CD4-positive, alpha-beta T cell (primary cell): ENCODE measurements around the gene RTL9. TPM values are rescaled to one million over a fixed set of nuclear protein-coding genes. Genes with fewer than 3 reads are reported as not detected.

Experiments used
- ATAC-seq: fragments of 200-7000 bp; cut with Tn5 transposase; one replicate; pipeline ENCODE4 v1.10.0; 2022; ENCODE audit warnings: mild to moderate bottlenecking; ENCODE audit not compliant: poor library complexity
- CTCF ChIA-PET: fragments of 350-600 bp; sonication (Branson Sonifier 250); formaldehyde crosslinking; loops from one replicate; lab custom pipeline; 2021; ENCODE audit warnings: antibody characterized with exemption, inconsistent platforms; lab: Charles Lee
- POLR2A ChIA-PET: fragments of 350-600 bp; sonication (Branson Sonifier 250); formaldehyde crosslinking; loops from one replicate; lab custom pipeline; 2021; ENCODE audit warnings: antibody characterized with exemption, inconsistent platforms; lab: Charles Lee
- DNase-seq, 14 experiments: peaks; one replicate each; pipeline ENCODE4 v3.0.0-alpha.2; 2013 to 2020; ENCODE audit warnings: mixed read lengths in 2 of 14
- H3K27ac ChIP-seq, 2 donors: one replicate each; pipeline versions ENCODE4 v1.5.1 to v1.7.0; 2013; ENCODE audit warnings: low read length in 2 of 2, low read depth in 1 of 2, mild to moderate bottlenecking in 1 of 2
- H3K27me3 ChIP-seq, 2 experiments: 1 replicate in 1 of 2; 2 replicates in 1 of 2; pipeline versions ENCODE4 v1.6.1 to v1.7.0; 2013; ENCODE audit warnings: low read length in 2 of 2, control low read depth in 1 of 2, mild to moderate bottlenecking in 1 of 2, moderate library complexity in 1 of 2; ENCODE audit not compliant: insufficient read depth in 2 of 2, control insufficient read depth in 1 of 2
- H3K36me3 ChIP-seq: one replicate; pipeline ENCODE4 v1.6.1; 2013; ENCODE audit warnings: low read length, control low read depth; ENCODE audit not compliant: insufficient read depth
- H3K4me1 ChIP-seq: one replicate; pipeline ENCODE4 v1.6.1; 2013; ENCODE audit warnings: low read length, control low read depth; ENCODE audit not compliant: insufficient read depth
- H3K4me3 ChIP-seq: one replicate; pipeline ENCODE4 v1.5.1; 2013; ENCODE audit warnings: mild to moderate bottlenecking, low read length, moderate library complexity
- H3K9me3 ChIP-seq, 2 experiments: 1 replicate in 1 of 2; 2 replicates in 1 of 2; pipeline versions ENCODE4 v1.6.1 to v1.7.0; 2013; ENCODE audit warnings: low read length in 2 of 2, mild to moderate bottlenecking in 2 of 2, control low read depth in 1 of 2, moderate library complexity in 1 of 2; ENCODE audit not compliant: control insufficient read depth in 1 of 2, insufficient read depth in 1 of 2
- H3K27ac Mint-ChIP-seq: one replicate; pipeline ENCODE4 v1.8.0; 2020; ENCODE audit warnings: mixed read lengths
- H3K27me3 Mint-ChIP-seq: one replicate; pipeline ENCODE4 v1.8.0; 2021; ENCODE audit warnings: mixed read lengths
- H3K36me3 Mint-ChIP-seq: one replicate; pipeline ENCODE4 v1.8.0; 2021; ENCODE audit warnings: low read depth, mixed read lengths
- H3K4me1 Mint-ChIP-seq: one replicate; pipeline ENCODE4 v1.8.0; 2021; ENCODE audit warnings: low read depth, mixed read lengths
- H3K4me3 Mint-ChIP-seq: one replicate; pipeline ENCODE4 v1.8.0; 2020; ENCODE audit warnings: mild to moderate bottlenecking, mixed read lengths
- H3K9me3 Mint-ChIP-seq: one replicate; pipeline ENCODE4 v1.8.0; 2020; ENCODE audit warnings: mixed read lengths
- CTCF ChIP-seq: fragments of 200-600 bp; IDR thresholded peaks from one replicate; pipeline ENCODE4 v1.8.0; 2022; ENCODE audit warnings: antibody characterized with exemption, mild to moderate bottlenecking
- intact Hi-C, 2 experiments: fragments of 100-400 bp; cut with DNase I in 1 of 2; cut with micrococcal nuclease in 1 of 2; formaldehyde crosslinking; loops; one replicate each; pipeline versions ENCODE4 v1.15.1 to v1.9.0; 2023 to 2025; cut with DNase I, micrococcal nuclease
- total RNA-seq, 174 experiments: library from RNA in 2 of 174; stranded (reverse) in 2 of 174; gene quantifications; one replicate each; pipeline ENCODE4 v1.2.3 and lab custom pipeline; 2021 to 2026

RTL9 gene
- total RNA-seq, 2 experiments from 2014 or later = not detected

- no peak overlapping the region for H3K27ac ChIP-seq
- no peak for TF ChIP-seq CTCF
- Mint-ChIP-seq H3K36me3 (peaks cover 8% of the 10 kb centered on the region), H3K4me1 (peaks cover 83% of the 10 kb centered on the region), H3K9me3 (no peaks in the 10 kb centered on the region), H3K27me3 (no peaks in the 10 kb centered on the region), H3K4me3 (no peak overlapping the region), H3K27ac (peak overlapping the region; percentile 61)
- H3K4me3 ChIP-seq = no peak overlapping the region
- no peaks in the 10 kb centered on the region for H3K36me3 ChIP-seq
- ChIA-PET POLR2A (no interaction called here), CTCF (no interaction called here)
- H3K4me1 ChIP-seq = peaks cover 16% of the 10 kb centered on the region
- H3K27me3 ChIP-seq = no peaks in the 10 kb centered on the region
- intact Hi-C loops = loop anchor here (5.0 to 10.0 kb wide), 5 partner anchors 44 to 777 kb away; partner anchors contain the start of genes ACSL4 (in 1 of the 2) and NXT2 (in 1 of the 2)
- no peaks in the 10 kb centered on the region for H3K9me3 ChIP-seq
- ATAC-seq (no peak), DNase-seq (no peak)
These were observed 47.0 kb upstream of the RTL9 start for GRCh38 chrX:110311437-110312230.

- Histone ChIP-seq H3K4me3 (peak overlapping the region; percentile 97), H3K4me1 (peaks cover 16% of the 10 kb centered on the region), H3K9me3 (no peaks in the 10 kb centered on the region), H3K27me3 (no peaks in the 10 kb centered on the region), H3K27ac (no peak overlapping the region), H3K36me3 (no peaks in the 10 kb centered on the region)
- Mint-ChIP-seq H3K36me3 (peaks cover 24% of the 10 kb centered on the region), H3K27me3 (no peaks in the 10 kb centered on the region), H3K27ac (no peak overlapping the region), H3K9me3 (no peaks in the 10 kb centered on the region), H3K4me1 (peaks cover 68% of the 10 kb centered on the region), H3K4me3 (peak overlapping the region; percentile 93)
- ChIA-PET POLR2A (no interaction called here), CTCF (interaction anchor here (0.9 kb wide), 1 partner anchor 11 kb away, joined by 3 read pairs; no protein-coding TSS in a partner anchor)
- no peak for TF ChIP-seq CTCF
- no peak for ATAC-seq
- intact Hi-C loops = loop anchor here (5.0 to 10.0 kb wide), 5 partner anchors 91 to 781 kb away; partner anchors contain the start of genes ACSL4 (in 1 of the 2) and NXT2 (in 1 of the 2)
- no peak for DNase-seq
These were observed 43.1 kb upstream of the RTL9 start for GRCh38 chrX:110315551-110315950.

GRCh38 chrX:110316351-110317060 is 42.1 kb upstream of the RTL9 start:
- peaks cover 58% of the 10 kb centered on the region for H3K4me1 Mint-ChIP-seq

More at GRCh38 chrX:110316351-110317060, 42.1 kb upstream of the RTL9 start:
- Histone ChIP-seq H3K9me3 (no peaks in the 10 kb centered on the region), H3K27me3 (no peaks in the 10 kb centered on the region), H3K4me3 (peak overlapping the region; percentile 97), H3K27ac (no peak overlapping the region), H3K4me1 (peaks cover 11% of the 10 kb centered on the region), H3K36me3 (no peaks in the 10 kb centered on the region)
- DNase-seq = no peak
- Mint-ChIP-seq H3K27ac (peak overlapping the region; percentile 96), H3K4me3 (peak overlapping the region; percentile 93), H3K9me3 (no peaks in the 10 kb centered on the region), H3K27me3 (no peaks in the 10 kb centered on the region), H3K36me3 (peaks cover 24% of the 10 kb centered on the region)
- no peak for ATAC-seq
- intact Hi-C loops = loop anchor here (2.0 to 10.0 kb wide), 6 partner anchors 91 to 782 kb away; partner anchors contain the start of genes ACSL4 (in 1 of the 2) and NXT2 (in 1 of the 2)
- ChIA-PET CTCF (interaction anchor here (0.9 kb wide), 1 partner anchor 12 kb away, joined by 3 read pairs; no protein-coding TSS in a partner anchor), POLR2A (interaction anchor here (1.1 to 3.2 kb wide), 9 partner anchors 12 to 1365 kb away, joined by 3 to 32 read pairs (median 7); partner anchors contain the start of genes ACSL4 and ALG13)
- TF ChIP-seq CTCF = no peak
